IgD-negative memory B cell (primary cell): ENCODE results near the gene DLX6. TPM values are rescaled to one million over a fixed set of nuclear protein-coding genes. Genes with fewer than 3 reads are reported as not detected.
A peak's percentile ranks its signal among the peaks of the same experiment; 100 is the strongest.

Experiments used
- H3K27ac Mint-ChIP-seq, 3 donors: one replicate each; pipeline ENCODE4 v1.8.0; 2020 to 2022; ENCODE audit warnings: mild to moderate bottlenecking in 3 of 3, mixed read lengths in 3 of 3, moderate library complexity in 1 of 3
- H3K27me3 Mint-ChIP-seq: one replicate; pipeline ENCODE4 v1.8.0; 2021; ENCODE audit warnings: mixed read lengths
- H3K36me3 Mint-ChIP-seq: one replicate; pipeline ENCODE4 v1.8.0; 2020; ENCODE audit warnings: mild to moderate bottlenecking, mixed read lengths
- H3K4me1 Mint-ChIP-seq, 3 donors: one replicate each; pipeline ENCODE4 v1.8.0; 2020 to 2022; ENCODE audit warnings: mixed read lengths in 3 of 3, mild to moderate bottlenecking in 1 of 3
- H3K4me3 Mint-ChIP-seq, 4 donors: one replicate each; pipeline ENCODE4 v1.8.0; 2020 to 2022; ENCODE audit warnings: mild to moderate bottlenecking in 4 of 4, mixed read lengths in 4 of 4, moderate library complexity in 3 of 4
- H3K9me3 Mint-ChIP-seq, 3 donors: one replicate each; pipeline ENCODE4 v1.8.0; 2020 to 2021; ENCODE audit warnings: mixed read lengths in 3 of 3, mild to moderate bottlenecking in 1 of 3
- polyA plus RNA-seq: library from polyadenylated mRNA; unstranded; fragments of 300-500 nt; fragmentation: Illumina TruSeq; gene quantifications from one replicate; pipeline ENCODE4 v1.2.3, GENCODE V29; 2021

DLX6 gene
- polyA plus RNA-seq, 1 donor from 2014 or later, result not detected

DNA sequence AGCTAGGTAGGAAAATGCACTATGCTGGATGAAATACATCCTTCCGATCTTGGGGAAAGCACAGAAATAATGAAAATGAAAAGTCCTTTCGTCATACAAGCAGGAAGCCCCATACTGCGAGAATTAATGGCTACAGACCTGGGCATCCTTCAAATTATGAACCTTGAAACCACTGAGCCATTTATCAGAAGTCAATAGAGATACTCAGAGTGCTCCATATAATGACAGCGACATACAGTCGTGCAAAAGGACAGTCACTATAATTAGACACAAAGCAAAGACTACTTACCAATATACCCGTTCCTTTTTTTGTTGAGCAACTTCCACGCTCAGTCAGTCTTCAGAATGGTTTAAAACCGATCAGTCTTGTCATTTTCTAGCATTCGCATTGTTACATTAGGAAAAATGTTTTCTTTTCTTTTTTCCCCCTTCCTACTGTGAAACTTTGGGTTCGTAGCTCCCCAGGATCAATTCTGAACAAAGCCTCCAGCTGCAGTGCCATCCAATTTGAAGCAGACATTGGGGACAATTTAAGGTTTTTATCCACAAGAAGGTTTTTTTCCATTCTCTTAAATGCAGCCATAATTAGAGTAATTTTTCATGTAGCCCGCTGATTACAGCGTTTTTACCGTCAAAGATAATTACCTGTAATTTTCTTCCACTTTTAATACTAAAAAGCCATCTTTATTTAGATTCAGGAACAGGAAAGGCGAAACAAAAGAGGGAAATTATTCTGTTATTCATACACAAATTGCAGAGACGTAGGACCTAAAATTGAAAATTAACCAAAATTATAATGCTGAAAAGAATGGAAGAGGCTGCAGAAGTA lies 6.4 kb downstream of the DLX6 start:
- no peak overlapping the region for H3K4me3 Mint-ChIP-seq
- H3K4me1 Mint-ChIP-seq, result peaks cover 2 to 10% (median 2%) of the 10 kb centered on the region in 3 donors
- peaks cover 0 to 3% (median 0%) of the 10 kb centered on the region in 3 donors for H3K9me3 Mint-ChIP-seq
- H3K27me3 Mint-ChIP-seq, result peaks cover 79% of the 10 kb centered on the region
- H3K36me3 Mint-ChIP-seq, result no peaks in the 10 kb centered on the region
- no peak overlapping the region for H3K27ac Mint-ChIP-seq

DNA sequence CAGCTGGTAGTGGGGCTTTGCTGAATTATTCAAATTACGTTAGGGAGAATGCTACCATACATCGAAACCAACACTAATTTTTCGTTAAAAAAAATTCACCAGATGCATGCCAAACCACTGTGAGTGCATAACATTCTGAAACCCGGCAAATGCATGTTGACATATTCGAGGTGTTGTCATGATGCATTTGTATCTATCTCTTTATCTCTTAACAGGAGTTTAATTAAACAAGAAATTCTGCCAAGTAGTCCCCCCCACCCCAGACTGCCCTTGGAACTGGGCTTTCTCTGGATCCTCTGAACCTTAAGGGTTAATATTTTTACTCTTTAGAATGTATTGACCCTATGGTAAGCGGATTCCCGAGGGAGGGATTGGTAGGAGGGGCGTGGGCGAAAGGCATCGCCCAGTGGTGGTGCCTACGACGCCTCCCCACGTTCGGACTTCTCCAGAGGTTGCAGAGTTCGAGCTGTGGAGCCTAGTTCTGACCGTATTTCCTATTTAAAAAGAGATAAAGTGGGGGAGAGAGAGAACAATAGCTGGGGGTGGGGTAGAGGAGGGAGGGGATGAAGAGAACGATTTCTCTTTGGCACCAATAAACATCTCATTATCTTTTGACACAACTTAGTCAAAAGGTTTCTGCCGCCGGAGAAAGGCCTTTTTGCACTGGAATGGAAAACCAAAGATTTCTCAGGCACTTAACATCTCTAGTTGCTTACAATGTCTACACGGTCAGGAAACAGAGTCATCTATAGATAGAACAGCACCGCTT lies 7.2 kb downstream of the DLX6 start:
- Mint-ChIP-seq H3K27me3 (peaks cover 78% of the 10 kb centered on the region), H3K4me3 (no peak overlapping the region), H3K9me3 (peaks cover 0 to 3% (median 0%) of the 10 kb centered on the region in 3 donors), H3K4me1 (peaks cover 1 to 10% (median 2%) of the 10 kb centered on the region in 3 donors), H3K27ac (no peak overlapping the region), H3K36me3 (no peaks in the 10 kb centered on the region)

DNA sequence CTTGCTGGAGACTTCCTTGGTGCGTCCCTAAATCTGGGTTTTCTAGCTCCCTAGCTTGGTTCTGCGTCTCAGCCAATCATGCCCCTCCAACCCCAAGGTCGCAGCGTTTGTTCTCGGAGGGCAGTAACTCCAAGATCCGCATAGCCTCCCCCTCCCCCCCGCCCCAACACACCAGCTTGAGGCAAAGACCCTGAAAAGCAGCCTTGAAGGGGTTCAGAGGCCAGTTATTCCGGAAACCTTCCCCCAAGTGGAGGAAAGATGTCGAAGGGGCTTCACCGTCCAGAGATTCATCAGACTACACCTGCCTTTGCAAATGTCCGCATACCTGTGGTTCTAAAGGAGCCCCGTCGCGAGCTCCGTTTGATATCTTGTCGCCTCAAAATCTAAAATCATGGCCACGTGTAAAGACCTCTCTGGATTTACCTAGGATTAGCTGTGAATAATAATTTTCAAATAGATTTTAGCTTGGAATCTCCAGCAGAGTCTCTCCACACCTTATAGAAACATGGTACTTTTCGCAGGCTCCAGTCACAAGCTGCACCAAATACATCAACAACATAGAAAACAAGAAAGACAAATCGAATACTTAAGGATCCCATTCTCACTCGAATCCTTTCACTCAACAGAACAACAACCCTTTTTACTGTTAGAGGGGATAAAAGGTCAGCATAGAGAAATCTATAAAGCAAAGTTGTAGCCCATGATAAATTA lies 7.9 kb downstream of the DLX6 start:
- Mint-ChIP-seq H3K4me3 (peak overlapping the region in 1 of 4 donors; percentile 52), H3K36me3 (no peaks in the 10 kb centered on the region), H3K27me3 (peaks cover 78% of the 10 kb centered on the region), H3K9me3 (peaks cover 0 to 3% (median 0%) of the 10 kb centered on the region in 3 donors), H3K27ac (no peak overlapping the region), H3K4me1 (peaks cover 2 to 10% (median 2%) of the 10 kb centered on the region in 3 donors)

DNA sequence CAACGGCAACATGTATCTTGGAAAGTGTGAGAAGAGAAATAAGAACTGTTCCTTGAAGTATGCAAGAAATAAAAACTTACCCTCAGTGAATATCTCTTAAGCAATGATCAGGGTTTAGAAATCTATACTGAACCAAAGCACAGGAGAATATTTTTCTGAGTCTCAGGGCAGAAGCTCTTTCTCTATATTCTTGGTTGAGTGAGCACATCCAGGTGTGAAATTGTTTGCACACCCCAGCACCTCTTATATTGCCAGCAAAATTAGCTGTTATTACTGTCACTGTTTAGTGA lies 8.4 kb downstream of the DLX6 start:
- Mint-ChIP-seq H3K4me1 (peaks cover 2 to 10% (median 2%) of the 10 kb centered on the region in 3 donors), H3K27me3 (peaks cover 79% of the 10 kb centered on the region), H3K9me3 (peaks cover 0 to 3% (median 0%) of the 10 kb centered on the region in 3 donors), H3K27ac (no peak overlapping the region), H3K4me3 (peak overlapping the region in 1 of 4 donors; percentile 52), H3K36me3 (no peaks in the 10 kb centered on the region)

DNA sequence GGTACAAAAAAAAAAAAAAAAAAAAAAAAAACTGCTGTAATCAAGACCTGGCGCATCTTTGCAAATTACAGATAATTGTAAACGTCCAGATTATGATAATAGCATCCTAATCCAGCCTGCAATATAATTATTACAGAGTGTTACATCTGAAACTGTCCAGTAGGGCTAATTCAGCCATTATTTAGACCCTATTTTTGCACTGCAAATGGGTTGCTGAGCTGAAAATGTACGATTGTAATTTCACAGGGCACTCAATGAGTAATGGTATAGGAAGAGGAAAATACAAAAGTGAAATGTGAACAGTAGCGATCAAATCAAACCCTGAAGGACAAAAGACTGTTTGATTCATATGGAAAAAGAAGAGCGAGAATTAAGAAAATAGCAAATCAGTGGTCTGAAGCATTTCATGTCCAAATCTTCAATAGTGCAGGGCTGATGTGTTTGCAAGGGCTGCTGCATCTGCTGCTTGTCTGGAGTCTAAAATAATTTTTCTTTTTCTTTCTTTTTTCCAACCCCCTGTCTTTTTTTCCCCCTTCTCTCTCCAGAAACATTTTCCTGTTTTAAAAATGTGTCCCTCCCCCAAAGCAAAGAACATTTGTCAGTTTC lies 8.9 kb downstream of the DLX6 start:
- H3K9me3 Mint-ChIP-seq, result peaks cover 0 to 3% (median 1%) of the 10 kb centered on the region in 3 donors
- H3K27me3 Mint-ChIP-seq, result peaks cover 81% of the 10 kb centered on the region
- no peaks in the 10 kb centered on the region for H3K36me3 Mint-ChIP-seq
- peak overlapping the region in 1 of 4 donors; percentile 55 for H3K4me3 Mint-ChIP-seq
- H3K4me1 Mint-ChIP-seq, result peaks cover 2 to 10% (median 2%) of the 10 kb centered on the region in 3 donors
- no peak overlapping the region for H3K27ac Mint-ChIP-seq

DNA sequence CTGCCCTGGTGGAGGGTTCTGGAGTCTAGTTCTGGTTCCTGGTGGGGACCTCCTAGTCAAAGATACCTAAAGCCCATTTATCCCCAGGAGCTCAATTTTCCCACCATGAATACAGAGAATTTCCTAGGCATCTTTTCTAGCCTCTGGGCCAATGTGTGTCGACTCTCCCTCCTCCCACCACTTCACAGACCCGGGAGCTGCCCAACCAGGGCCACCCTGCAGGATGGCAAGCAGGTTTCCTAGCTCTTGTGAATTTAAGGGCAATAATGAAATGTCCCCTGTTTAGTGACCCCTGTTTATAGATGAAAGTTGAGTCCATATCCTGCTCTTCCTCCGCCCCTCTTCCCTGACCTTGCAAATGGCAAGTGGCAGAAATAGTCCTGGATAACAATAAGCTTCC lies 9.9 kb downstream of the DLX6 start:
- Mint-ChIP-seq H3K27ac (no peak overlapping the region), H3K36me3 (no peaks in the 10 kb centered on the region), H3K4me1 (peaks cover 2 to 10% (median 2%) of the 10 kb centered on the region in 3 donors), H3K27me3 (peaks cover 80% of the 10 kb centered on the region), H3K9me3 (peaks cover 0 to 3% (median 2%) of the 10 kb centered on the region in 3 donors), H3K4me3 (no peak overlapping the region)

DNA sequence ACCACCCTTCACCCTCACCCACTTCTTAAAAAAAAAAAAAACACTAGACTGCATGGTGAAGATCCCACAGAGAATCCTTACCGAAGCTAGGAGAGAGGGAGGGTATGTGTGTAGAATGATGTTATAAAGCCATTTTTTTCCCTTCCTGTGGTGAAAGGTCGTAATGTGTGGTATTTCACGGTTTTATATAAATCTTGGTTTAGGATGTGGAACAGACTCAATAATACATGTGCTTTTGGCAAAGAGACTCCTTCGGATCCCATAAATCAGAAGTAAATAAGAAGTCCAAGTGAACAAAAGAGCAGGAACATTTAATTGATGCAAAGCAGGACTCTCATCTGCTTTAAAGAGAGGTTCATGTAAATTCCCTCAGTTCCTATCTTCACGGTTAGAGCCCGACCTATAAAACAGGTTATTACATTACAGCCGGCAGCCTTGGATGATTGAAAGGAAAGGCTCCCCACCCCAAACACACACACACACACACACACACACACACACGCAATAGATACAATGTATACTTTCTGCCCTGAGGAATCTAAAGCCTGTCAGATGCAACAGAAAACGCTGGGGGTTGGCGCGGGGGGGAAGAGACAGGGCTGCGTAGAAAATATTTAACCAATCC lies 10.5 kb downstream of the DLX6 start:
- Mint-ChIP-seq H3K36me3 (peaks cover 2% of the 10 kb centered on the region), H3K9me3 (peaks cover 0 to 3% (median 2%) of the 10 kb centered on the region in 3 donors), H3K4me3 (peak overlapping the region in 1 of 4 donors; percentile 37), H3K4me1 (peaks cover 2 to 10% (median 3%) of the 10 kb centered on the region in 3 donors), H3K27ac (peak overlapping the region in 1 of 3 donors; percentile 8), H3K27me3 (peaks cover 82% of the 10 kb centered on the region)

DNA sequence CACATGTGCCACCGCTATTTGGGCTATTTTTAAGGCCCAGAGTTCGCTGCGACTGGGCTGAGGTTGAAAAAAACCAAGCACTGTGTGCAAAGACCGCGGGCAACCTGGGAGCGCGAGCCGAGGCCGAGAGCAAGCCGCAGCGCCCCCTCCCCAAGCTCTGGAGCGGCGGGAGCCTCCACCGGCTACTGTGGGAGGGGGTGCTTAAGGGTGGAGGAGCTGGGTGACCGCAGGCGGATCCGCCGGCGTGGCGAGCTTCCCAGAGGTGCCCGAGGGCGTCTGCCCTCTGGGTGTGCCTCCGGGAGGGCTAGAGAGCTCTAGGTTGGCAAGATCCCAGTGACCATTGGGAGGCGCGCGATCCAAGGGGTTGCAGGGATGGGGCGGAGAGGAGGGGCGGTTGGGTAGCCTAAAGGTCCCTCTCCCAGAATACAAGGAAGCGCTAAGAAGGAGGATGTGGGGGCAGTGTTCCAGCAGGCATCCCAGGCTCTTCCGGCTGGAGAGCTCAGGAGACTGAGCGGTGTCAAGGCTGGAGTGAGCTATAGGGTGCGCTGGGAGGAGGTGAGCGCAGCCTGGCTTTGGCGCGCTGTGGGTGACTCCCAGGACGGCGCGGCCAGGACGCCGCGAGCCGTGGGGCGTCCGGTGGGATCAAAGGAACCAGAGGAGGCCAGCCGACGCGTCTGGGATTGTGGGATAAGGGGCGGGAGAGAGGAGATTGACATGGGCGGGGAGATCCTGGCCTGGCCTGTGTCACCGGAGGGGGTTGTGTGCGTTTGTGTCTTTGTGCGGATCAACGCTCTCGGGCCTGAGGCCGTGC lies 11.2 kb downstream of the DLX6 start:
- H3K27ac Mint-ChIP-seq, result peak overlapping the region in 1 of 3 donors; percentile 84
- H3K27me3 Mint-ChIP-seq, result peaks cover 78% of the 10 kb centered on the region
- peaks cover 2% of the 10 kb centered on the region for H3K36me3 Mint-ChIP-seq
- peaks cover 0 to 2% (median 1%) of the 10 kb centered on the region in 3 donors for H3K9me3 Mint-ChIP-seq
- peaks cover 2 to 10% (median 3%) of the 10 kb centered on the region in 3 donors for H3K4me1 Mint-ChIP-seq
- no peak overlapping the region for H3K4me3 Mint-ChIP-seq

DNA sequence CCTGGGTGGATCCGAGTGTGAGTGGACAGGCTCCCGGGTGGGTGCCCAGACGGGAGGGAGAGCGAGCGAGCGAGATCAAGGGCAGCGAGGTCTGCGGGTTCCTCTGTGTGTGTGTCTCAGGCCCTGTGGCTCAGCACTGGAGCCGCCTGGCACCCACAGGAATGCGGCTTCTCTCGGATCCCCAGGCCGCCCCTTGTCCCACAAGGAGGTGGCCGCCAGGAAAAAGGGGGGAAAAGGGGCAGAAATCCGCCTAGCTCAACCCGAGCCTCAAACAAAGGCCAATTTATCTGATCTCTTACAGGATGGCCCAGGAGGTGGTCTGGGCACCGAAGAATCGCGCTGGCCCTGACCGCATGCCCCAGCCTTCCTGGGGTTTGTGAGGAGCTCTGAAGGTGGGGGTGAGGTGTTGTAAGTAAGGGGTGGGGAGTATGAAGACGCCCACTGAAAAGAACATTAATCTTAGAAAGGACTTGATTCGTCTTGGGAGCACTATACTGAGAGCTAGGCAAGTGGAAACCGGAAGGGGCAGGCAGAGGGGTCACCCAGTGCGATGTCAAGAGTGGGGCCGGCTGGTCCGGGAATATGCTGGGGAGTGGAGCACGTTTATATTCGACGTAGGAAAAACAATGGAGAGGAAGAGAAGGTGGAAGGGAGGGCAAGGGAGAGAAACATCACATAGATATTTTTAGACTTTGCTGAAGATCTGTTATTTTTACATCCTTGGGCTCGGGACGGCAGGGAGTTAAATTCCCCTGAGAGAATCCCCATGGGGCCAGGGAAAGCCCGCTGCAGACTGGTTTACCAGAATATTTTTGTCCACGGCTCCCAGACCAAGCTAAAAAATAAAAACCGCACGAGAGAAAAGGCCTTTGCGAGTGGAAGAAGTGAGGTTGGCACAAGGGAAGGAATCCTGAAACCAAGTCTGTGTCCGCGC lies 12.1 kb downstream of the DLX6 start:
- Mint-ChIP-seq H3K9me3 (peaks cover 0 to 5% (median 0%) of the 10 kb centered on the region in 3 donors), H3K36me3 (peaks cover 2% of the 10 kb centered on the region), H3K27me3 (peaks cover 79% of the 10 kb centered on the region), H3K27ac (no peak overlapping the region), H3K4me1 (peaks cover 3 to 15% (median 6%) of the 10 kb centered on the region in 3 donors), H3K4me3 (no peak overlapping the region)

DNA sequence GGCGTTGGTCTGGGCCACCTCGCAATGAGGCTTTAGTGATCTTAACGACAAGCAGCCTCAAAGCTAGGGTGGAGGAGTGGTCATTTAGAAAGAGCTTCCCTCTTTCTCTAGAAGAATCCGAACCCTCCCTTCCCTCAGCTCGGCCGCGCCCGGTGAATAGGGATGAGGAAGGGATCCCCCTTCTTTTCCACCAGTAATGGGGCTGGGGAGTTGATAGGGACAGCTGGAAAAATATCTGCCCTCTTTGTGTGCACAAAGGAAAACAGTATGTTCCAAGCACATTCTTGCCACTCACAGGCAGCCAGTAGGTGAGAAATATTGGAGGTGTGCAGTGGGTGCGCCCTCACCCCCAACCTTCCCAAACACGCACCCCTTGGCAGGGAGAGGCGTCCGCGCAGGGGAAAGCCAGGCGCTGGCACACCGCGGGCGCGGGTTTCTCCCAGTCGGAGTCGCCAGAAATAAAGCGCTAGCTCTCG lies 12.8 kb downstream of the DLX6 start:
- Mint-ChIP-seq H3K27ac (no peak overlapping the region), H3K27me3 (peaks cover 79% of the 10 kb centered on the region), H3K4me1 (peaks cover 3 to 15% (median 6%) of the 10 kb centered on the region in 3 donors), H3K9me3 (peaks cover 0 to 5% (median 0%) of the 10 kb centered on the region in 3 donors), H3K4me3 (no peak overlapping the region), H3K36me3 (peaks cover 2% of the 10 kb centered on the region)

DNA sequence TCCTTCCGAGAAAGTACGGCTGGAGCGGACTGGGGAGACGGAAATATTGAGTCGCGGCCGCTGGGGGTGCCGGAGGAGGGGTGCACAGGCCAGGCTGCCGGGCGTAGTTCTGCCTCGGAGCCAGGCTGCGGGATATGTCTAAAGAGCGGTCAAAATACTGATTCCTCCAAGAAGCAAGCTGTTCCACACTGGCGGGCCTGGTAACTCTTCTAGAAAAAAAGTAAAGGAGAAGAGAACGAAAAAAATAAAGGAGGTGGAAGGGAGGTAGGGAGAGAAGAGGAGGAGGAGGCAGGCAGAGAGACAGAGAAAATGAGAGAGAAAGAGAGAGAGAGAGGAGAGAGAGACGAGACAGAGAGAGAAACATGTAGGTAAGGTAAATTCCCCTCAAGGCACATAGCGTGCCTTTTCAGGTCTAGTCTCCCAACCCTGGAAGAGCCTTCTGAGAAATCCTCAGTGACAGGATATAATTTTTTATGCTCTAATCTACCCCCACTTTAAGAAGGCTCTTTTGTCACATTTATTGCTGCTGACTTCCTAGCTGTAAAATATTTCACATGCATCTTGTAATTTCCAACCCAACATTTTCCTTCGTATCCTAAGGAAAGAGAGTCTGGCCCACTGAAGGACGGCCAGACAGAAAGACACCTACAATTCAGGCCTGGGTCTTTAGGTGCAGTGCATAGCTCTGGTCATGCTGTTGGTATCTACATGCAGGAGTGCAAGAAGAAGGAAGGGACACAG lies 13.6 kb downstream of the DLX6 start:
- peaks cover 2% of the 10 kb centered on the region for H3K36me3 Mint-ChIP-seq
- peaks cover 3 to 15% (median 6%) of the 10 kb centered on the region in 3 donors for H3K4me1 Mint-ChIP-seq
- peaks cover 0 to 8% (median 0%) of the 10 kb centered on the region in 3 donors for H3K9me3 Mint-ChIP-seq
- peak overlapping the region in 1 of 4 donors; percentile 81 for H3K4me3 Mint-ChIP-seq
- peak overlapping the region in 1 of 3 donors; percentile 23 for H3K27ac Mint-ChIP-seq
- peaks cover 74% of the 10 kb centered on the region for H3K27me3 Mint-ChIP-seq

DNA sequence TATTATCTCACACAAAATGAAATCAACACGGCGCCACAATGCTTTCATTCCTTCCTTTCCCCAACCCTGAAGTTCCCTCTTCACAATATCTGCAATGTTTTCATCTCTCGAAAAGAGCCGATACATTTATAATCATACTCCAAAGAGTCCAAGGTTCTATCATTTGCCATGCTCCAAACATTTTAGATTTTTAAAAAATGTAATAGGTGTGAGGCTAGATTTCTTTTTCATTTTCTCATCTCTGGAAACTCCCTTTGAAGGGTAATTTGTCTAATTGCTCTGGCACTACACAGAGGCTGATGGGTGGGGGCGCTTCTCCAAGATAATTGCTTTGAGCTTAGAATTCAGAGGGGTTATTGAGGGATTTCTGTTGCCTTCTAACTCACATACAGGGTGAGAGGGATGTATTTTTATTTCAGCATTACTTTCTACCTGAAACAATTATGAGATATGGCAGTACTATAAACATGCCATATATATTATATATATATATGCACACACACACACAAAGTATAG lies 14.4 kb downstream of the DLX6 start:
- H3K36me3 Mint-ChIP-seq, result peaks cover 2% of the 10 kb centered on the region
- peaks cover 0 to 8% (median 0%) of the 10 kb centered on the region in 3 donors for H3K9me3 Mint-ChIP-seq
- H3K27ac Mint-ChIP-seq, result no peak overlapping the region
- peaks cover 72% of the 10 kb centered on the region for H3K27me3 Mint-ChIP-seq
- peaks cover 3 to 9% (median 7%) of the 10 kb centered on the region in 3 donors for H3K4me1 Mint-ChIP-seq
- H3K4me3 Mint-ChIP-seq, result no peak overlapping the region
